Gastroesophageal sphincter (tissue), 4 donors: Measurements from ENCODE around the gene SOX8. TPM values are rescaled to one million over a fixed set of nuclear protein-coding genes. Genes with fewer than 3 reads are reported as not detected.

Experiments
- ATAC-seq: fragments of 150-250 bp; one replicate; pipeline ENCODE4 v1.9.1; 2016; ENCODE audit warnings: mild to moderate bottlenecking, moderate library complexity
- H3K27ac ChIP-seq, 4 donors: fragments of 200-600 bp; sonication (generic) in 3 of 4; 1 replicate in 3 of 4; 2 replicates in 1 of 4; pipeline ENCODE4 v1.5.1; 2016 to 2019
- H3K27me3 ChIP-seq: fragments of 200-600 bp; sonication (generic); one replicate; pipeline ENCODE4 v1.5.1; 2019
- H3K36me3 ChIP-seq, 2 donors: fragments of 200-600 bp; sonication (generic); one replicate each; pipeline ENCODE4 v1.5.1; 2019; ENCODE audit warnings: control low read depth in 1 of 2
- H3K4me1 ChIP-seq, 3 donors: fragments of 200-600 bp; sonication (generic); 1 replicate in 2 of 3; 2 replicates in 1 of 3; pipeline ENCODE4 v1.5.1; 2016 to 2019; ENCODE audit warnings: control low read depth in 2 of 3
- H3K4me3 ChIP-seq, 2 donors: fragments of 200-600 bp; sonication (generic); one replicate each; pipeline ENCODE4 v1.5.1; 2019; ENCODE audit warnings: mild to moderate bottlenecking in 1 of 2, moderate library complexity in 1 of 2
- H3K9me3 ChIP-seq, 3 donors: fragments of 200-600 bp; sonication (generic); one replicate each; pipeline ENCODE4 v1.5.1; 2017 to 2019; ENCODE audit warnings: control low read depth in 2 of 3
- EP300 ChIP-seq: sonication (generic); formaldehyde crosslinking; IDR thresholded peaks from one replicate; pipeline ENCODE4 v1.6.1; 2017; ENCODE audit warnings: antibody characterized with exemption, mild to moderate bottlenecking
- POLR2A ChIP-seq, 2 donors: fragments of 450-650 bp; IDR thresholded peaks; one replicate each; pipeline ENCODE4 v1.6.1; 2017; ENCODE audit warnings: antibody characterized with exemption in 2 of 2, mild to moderate bottlenecking in 2 of 2, moderate library complexity in 1 of 2
- POLR2AphosphoS5 ChIP-seq: sonication (generic); formaldehyde crosslinking; IDR thresholded peaks from one replicate; pipeline ENCODE4 v1.6.1; 2017; ENCODE audit warnings: antibody characterized with exemption
- WGBS, 2 donors: methylation state at CpG; one replicate each; pipeline ENCODE4 v1.1.5; 2018; ENCODE audit warnings: low coverage in 1 of 2; 5-methylcytosine and 5-hydroxymethylcytosine counted together
- total RNA-seq, 4 donors: library from RNA; depleted of rRNA; stranded (reverse); fragments of >200 nt; gene quantifications; one replicate each; pipeline ENCODE4 v1.1.0, GENCODE V29; 2016
- TF ChIP-seq, protein P1 (sequence below), 4 experiments: fragments of 200-600 bp in 2 of 4; fragments of 450-650 bp in 2 of 4; sonication (generic) in 1 of 4; IDR thresholded peaks; one replicate each; pipeline ENCODE4 v1.5.1; 2017 to 2019; ENCODE audit warnings: antibody characterized with exemption in 4 of 4, mild to moderate bottlenecking in 2 of 4, moderate library complexity in 2 of 4

The SOX8 gene
- total RNA-seq, 4 donors from 2014 or later: 2.0 to 4.5 (median 3.6) TPM

DNA sequence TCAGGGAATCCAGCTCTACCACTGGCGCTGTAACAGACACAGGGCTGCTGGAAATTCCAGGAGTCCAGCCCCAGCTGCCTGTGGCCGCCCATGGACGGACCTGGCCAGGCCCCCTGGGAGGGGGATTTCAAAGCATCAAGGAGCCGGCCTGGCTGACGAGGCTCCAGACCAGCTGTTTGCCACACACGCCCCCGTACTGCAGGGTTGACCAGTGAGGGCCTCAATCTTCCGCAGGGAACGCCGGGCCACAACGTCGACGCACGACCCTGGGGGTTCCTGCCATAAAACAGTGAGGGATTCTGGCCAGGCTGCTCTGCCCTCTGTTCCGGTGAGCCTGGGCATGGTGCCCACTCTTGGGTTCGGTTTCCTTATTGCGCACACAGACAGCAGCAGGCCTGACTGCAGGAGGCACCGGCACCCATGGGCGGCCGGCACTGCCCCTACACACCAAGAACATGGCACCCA is 14.5 kb upstream of the SOX8 start:
- no peak for TF ChIP-seq POLR2AphosphoS5
- TF ChIP-seq, protein P1, sequence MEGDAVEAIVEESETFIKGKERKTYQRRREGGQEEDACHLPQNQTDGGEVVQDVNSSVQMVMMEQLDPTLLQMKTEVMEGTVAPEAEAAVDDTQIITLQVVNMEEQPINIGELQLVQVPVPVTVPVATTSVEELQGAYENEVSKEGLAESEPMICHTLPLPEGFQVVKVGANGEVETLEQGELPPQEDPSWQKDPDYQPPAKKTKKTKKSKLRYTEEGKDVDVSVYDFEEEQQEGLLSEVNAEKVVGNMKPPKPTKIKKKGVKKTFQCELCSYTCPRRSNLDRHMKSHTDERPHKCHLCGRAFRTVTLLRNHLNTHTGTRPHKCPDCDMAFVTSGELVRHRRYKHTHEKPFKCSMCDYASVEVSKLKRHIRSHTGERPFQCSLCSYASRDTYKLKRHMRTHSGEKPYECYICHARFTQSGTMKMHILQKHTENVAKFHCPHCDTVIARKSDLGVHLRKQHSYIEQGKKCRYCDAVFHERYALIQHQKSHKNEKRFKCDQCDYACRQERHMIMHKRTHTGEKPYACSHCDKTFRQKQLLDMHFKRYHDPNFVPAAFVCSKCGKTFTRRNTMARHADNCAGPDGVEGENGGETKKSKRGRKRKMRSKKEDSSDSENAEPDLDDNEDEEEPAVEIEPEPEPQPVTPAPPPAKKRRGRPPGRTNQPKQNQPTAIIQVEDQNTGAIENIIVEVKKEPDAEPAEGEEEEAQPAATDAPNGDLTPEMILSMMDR (IDR thresholded peaks at IDR 0.05): no peak
- TF ChIP-seq POLR2A (IDR thresholded peaks at IDR 0.05): no peak
- no peak for TF ChIP-seq EP300
- no peak for ATAC-seq
- Histone ChIP-seq H3K27ac (no peak overlapping the region), H3K36me3 (peaks cover 0 to 38% of the 10 kb centered on the region in 2 donors), H3K4me3 (no peak overlapping the region), H3K9me3 (no peaks in the 10 kb centered on the region), H3K27me3 (no peaks in the 10 kb centered on the region), H3K4me1 (peaks cover 0 to 32% (median 9%) of the 10 kb centered on the region in 3 donors)
- WGBS, 2 donors: no CpG with 5 or more reads among the region's 20 CpGs

DNA sequence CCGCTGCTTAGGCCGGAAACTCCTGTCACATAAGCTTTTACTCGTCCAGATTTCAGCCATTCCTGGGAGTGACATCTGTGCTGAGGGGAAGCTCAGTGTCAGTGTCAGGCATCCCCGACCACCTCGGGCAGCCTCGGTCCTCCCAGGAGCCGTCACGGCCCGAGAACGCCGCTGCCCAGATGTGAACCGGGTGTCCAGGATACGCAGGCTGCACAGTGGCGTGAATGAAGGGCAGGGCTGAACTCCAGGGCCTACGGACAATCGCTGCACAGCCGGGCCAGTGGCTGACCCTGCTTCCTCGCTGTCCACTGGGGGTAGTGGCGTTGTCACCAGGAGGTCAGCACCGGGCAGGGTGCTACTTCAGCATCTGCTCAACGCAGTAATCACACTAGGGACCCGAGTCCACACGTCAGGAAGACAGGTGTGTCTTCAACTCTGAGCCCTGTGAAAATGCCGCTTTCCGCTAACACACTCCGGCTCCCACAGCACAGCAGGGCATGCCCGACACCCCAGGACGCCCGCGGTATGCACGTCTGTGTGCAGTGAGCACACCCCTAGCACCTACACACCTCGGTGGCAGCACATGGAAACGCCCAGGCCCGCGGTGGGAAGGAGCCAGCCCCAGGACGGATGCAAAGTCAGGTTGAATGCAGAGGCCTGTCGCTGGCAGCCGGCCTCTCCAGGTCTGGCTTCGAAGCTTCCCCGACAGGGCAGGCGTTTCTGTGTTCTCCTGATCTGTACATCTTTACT is 13.8 kb upstream of the SOX8 start:
- no CpG with 5 or more reads among the region's 41 CpGs for WGBS, 2 donors

DNA sequence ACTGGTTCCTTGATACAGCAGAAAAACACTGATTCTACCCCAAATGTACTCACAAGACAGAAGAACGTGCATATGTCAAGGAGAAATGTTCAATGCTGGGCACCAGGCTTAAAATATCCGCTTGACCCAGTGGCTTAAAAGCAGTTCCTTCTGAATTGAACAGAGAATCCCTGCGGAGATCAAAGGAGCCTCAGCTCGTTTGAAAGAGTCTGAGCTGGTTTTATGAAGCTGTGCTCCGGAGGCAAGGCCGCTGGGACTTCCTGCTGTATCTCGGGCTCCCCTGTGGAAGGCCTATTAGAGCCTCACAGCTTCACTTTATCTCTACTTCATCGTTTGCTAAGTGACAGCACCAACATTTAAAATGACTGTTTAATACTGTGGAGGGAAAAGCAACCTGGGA is 12.9 kb upstream of the SOX8 start:
- H3K27ac ChIP-seq: no peak overlapping the region
- H3K9me3 ChIP-seq: no peaks in the 10 kb centered on the region
- no peak for TF ChIP-seq POLR2A (IDR thresholded peaks at IDR 0.05)
- no peak for TF ChIP-seq POLR2AphosphoS5
- TF ChIP-seq, protein P1 (IDR thresholded peaks at IDR 0.05): no peak
- TF ChIP-seq EP300: no peak
- peaks cover 0 to 32% (median 9%) of the 10 kb centered on the region in 3 donors for H3K4me1 ChIP-seq
- no peaks in the 10 kb centered on the region for H3K27me3 ChIP-seq
- no peak overlapping the region for H3K4me3 ChIP-seq
- no peak for ATAC-seq
- H3K36me3 ChIP-seq: peaks cover 0 to 38% of the 10 kb centered on the region in 2 donors
- 67 to 86% methylated on average over 1 to 7 of the region's 8 CpGs for WGBS, 2 donors

More for the DNA sequence above, 13.8 kb upstream of the SOX8 start:
- Histone ChIP-seq H3K9me3 (no peaks in the 10 kb centered on the region), H3K4me3 (no peak overlapping the region), H3K27me3 (no peaks in the 10 kb centered on the region), H3K27ac (no peak overlapping the region), H3K36me3 (peaks cover 0 to 38% of the 10 kb centered on the region in 2 donors), H3K4me1 (peaks cover 0 to 32% (median 9%) of the 10 kb centered on the region in 3 donors)
- no peak for ATAC-seq
- no peak for TF ChIP-seq POLR2A (IDR thresholded peaks at IDR 0.05)
- TF ChIP-seq POLR2AphosphoS5: no peak
- TF ChIP-seq EP300: no peak
- TF ChIP-seq, protein P1 (IDR thresholded peaks at IDR 0.05): no peak

- WGBS, 2 donors: 40 to 49% methylated on average over 7 to 12 of the region's 55 CpGs
- H3K9me3 ChIP-seq: no peaks in the 10 kb centered on the region
- peak overlapping the region in 3 of 4 donors; percentile 81 to 87 (median 84) for H3K27ac ChIP-seq
- H3K27me3 ChIP-seq: no peaks in the 10 kb centered on the region
- peaks cover 0 to 38% of the 10 kb centered on the region in 2 donors for H3K36me3 ChIP-seq
- peaks cover 0 to 32% (median 9%) of the 10 kb centered on the region in 3 donors for H3K4me1 ChIP-seq
- TF ChIP-seq POLR2AphosphoS5 (no peak), EP300 (no peak), POLR2A (IDR thresholded peaks at IDR 0.05) (no peak)
- TF ChIP-seq, protein P1 (IDR thresholded peaks at IDR 0.05): no peak
- ATAC-seq: no peak
- peak overlapping the region; percentile 94 to 95 for H3K4me3 ChIP-seq
These were observed 11.8 kb upstream of the SOX8 start for GRCh38 chr16:969508-970385.
